Measurements from ENCODE around the gene AP2A2. TPM values are rescaled to one million over a fixed set of nuclear protein-coding genes. Genes with fewer than 3 reads are reported as not detected.

AP2A2 gene
- total RNA-seq, 1 donor from 2014 or later, result 9.5 TPM

DNA sequence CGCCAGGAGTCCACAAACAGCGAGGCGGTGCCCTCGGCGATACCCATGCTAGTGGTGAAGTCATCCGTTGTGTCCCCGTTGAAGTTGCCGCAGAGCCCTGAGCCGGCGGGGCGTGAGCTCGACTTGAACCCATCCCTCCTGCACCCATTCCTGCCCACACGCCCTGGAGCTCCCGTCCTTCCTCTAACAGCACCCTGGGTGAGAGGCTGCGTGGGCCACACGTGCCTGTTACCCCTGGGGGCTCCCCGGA, 102.5 kb downstream of the AP2A2 start:
- DNase-seq (ENCODE audit: low read depth) (no peak), FAIRE-seq (no peak)
- TF ChIP-seq, protein P1, sequence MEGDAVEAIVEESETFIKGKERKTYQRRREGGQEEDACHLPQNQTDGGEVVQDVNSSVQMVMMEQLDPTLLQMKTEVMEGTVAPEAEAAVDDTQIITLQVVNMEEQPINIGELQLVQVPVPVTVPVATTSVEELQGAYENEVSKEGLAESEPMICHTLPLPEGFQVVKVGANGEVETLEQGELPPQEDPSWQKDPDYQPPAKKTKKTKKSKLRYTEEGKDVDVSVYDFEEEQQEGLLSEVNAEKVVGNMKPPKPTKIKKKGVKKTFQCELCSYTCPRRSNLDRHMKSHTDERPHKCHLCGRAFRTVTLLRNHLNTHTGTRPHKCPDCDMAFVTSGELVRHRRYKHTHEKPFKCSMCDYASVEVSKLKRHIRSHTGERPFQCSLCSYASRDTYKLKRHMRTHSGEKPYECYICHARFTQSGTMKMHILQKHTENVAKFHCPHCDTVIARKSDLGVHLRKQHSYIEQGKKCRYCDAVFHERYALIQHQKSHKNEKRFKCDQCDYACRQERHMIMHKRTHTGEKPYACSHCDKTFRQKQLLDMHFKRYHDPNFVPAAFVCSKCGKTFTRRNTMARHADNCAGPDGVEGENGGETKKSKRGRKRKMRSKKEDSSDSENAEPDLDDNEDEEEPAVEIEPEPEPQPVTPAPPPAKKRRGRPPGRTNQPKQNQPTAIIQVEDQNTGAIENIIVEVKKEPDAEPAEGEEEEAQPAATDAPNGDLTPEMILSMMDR (IDR thresholded peaks at IDR 0.05; ENCODE audit: insufficient read depth, low read length, severe bottlenecking), result no peak
- no peaks in the 10 kb centered on the region for H3K36me3 ChIP-seq (ENCODE audit: control insufficient read depth, insufficient read depth, low read length)
- H3K27me3 ChIP-seq (ENCODE audit: control insufficient read depth, insufficient read depth, low read length), result no peaks in the 10 kb centered on the region
- H3K4me3 ChIP-seq (ENCODE audit: low read depth, low read length), result no peak overlapping the region

DNA sequence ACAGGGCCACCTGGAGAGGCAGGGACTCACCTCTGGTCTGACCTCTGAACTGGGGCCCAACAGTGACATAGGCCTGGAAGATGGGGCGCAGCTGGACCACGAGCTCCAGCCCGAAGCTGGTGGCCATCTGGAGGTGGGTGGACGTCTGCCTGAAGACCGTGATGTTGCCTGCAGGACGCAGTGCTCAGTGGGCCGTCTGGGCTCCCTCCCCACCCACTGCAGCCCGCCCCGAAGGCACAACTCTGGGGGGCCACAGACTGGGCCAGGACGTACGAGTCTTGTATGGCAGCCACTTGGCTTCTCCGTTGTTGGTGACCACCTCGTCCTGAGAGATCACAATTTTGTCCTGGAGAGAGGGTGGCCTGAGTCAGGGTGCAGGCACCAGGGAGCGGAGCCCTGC, 102.9 kb downstream of the AP2A2 start:
- no peak for DNase-seq (ENCODE audit: low read depth)
- TF ChIP-seq, protein P1 (IDR thresholded peaks at IDR 0.05; ENCODE audit: insufficient read depth, low read length, severe bottlenecking), result no peak

DNA sequence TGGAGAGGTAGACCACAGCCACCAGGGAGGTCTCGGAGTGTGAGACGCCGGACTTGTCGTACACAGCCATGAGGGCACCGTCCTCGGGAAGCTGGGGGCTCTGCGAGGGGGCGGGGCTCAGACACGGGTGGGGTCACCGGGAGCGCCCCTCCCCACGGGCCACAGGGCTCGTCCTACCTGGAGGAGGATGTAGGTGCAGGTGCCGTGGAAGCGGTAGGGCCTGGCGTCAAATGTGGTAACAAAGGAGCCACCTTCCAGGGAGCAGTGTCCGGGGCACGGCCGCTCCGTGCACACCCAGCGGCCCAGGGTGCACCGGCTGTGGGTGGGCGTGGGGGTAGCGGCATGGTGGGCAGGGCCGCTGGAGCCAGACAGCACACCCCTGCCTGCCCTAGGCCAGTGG, 103.4 kb downstream of the AP2A2 start:
- TF ChIP-seq, protein P1 (IDR thresholded peaks at IDR 0.05; ENCODE audit: insufficient read depth, low read length, severe bottlenecking), result no peak
- H3K27me3 ChIP-seq (ENCODE audit: control insufficient read depth, insufficient read depth, low read length), result no peaks in the 10 kb centered on the region
- DNase-seq (ENCODE audit: low read depth) (no peak), FAIRE-seq (no peak)
- H3K4me3 ChIP-seq (ENCODE audit: low read depth, low read length), result no peak overlapping the region
- no peaks in the 10 kb centered on the region for H3K36me3 ChIP-seq (ENCODE audit: control insufficient read depth, insufficient read depth, low read length)

More for the DNA sequence above, 102.9 kb downstream of the AP2A2 start:
- Histone ChIP-seq H3K4me3 (ENCODE audit: low read depth, low read length) (no peak overlapping the region), H3K36me3 (ENCODE audit: control insufficient read depth, insufficient read depth, low read length) (no peaks in the 10 kb centered on the region), H3K27me3 (ENCODE audit: control insufficient read depth, insufficient read depth, low read length) (no peaks in the 10 kb centered on the region)
- FAIRE-seq, result no peak

DNA sequence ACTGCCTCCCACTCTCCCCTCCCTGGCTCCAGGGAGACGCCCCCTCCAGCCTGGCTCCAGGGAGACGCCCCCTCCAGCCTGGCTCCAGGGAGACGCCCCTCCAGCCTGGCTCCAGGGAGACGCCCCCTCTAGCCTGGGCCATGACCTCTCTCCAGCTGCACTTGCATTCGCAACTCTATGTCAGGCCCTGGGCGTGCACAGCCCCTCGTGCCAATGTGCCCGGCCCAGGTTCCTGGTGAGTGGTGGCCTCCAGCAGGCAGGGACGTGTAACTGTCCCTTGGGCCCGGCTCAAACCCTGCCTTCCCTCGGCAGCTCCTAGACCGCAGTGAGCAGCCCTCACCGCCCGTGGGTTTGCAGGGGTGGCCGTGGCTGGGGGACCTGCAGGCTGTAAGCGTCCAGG, 104.0 kb downstream of the AP2A2 start:
- DNase-seq (ENCODE audit: low read depth), result no peak
- Histone ChIP-seq H3K4me3 (ENCODE audit: low read depth, low read length) (no peak overlapping the region), H3K36me3 (ENCODE audit: control insufficient read depth, insufficient read depth, low read length) (no peaks in the 10 kb centered on the region), H3K27me3 (ENCODE audit: control insufficient read depth, insufficient read depth, low read length) (no peaks in the 10 kb centered on the region)
- FAIRE-seq, result no peak
- TF ChIP-seq, protein P1 (IDR thresholded peaks at IDR 0.05; ENCODE audit: insufficient read depth, low read length, severe bottlenecking), result no peak

DNA sequence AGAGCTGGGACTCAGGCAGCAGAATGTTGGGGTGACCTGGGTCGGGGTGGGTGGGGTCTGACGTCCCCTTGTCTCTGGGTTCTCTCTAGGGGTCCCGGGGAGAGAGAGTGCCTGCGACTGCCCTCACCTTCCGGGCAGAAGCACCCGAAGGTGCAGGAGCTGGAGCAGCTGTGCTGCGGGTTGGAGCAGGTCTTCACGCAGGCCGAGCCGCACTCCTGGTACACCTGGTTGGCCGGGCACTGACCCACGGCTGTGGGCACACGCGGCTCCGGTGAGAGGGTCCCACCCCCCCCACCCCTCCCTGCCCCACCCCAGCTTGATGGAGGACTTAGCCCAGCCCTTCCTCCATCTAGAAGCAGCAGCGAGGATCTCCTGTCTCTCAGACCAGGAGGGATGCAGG, 104.4 kb downstream of the AP2A2 start:
- H3K27me3 ChIP-seq (ENCODE audit: control insufficient read depth, insufficient read depth, low read length), result no peaks in the 10 kb centered on the region
- no peaks in the 10 kb centered on the region for H3K36me3 ChIP-seq (ENCODE audit: control insufficient read depth, insufficient read depth, low read length)
- TF ChIP-seq, protein P1 (IDR thresholded peaks at IDR 0.05; ENCODE audit: insufficient read depth, low read length, severe bottlenecking), result no peak
- FAIRE-seq (no peak), DNase-seq (ENCODE audit: low read depth) (no peak)
- H3K4me3 ChIP-seq (ENCODE audit: low read depth, low read length), result no peak overlapping the region

DNA sequence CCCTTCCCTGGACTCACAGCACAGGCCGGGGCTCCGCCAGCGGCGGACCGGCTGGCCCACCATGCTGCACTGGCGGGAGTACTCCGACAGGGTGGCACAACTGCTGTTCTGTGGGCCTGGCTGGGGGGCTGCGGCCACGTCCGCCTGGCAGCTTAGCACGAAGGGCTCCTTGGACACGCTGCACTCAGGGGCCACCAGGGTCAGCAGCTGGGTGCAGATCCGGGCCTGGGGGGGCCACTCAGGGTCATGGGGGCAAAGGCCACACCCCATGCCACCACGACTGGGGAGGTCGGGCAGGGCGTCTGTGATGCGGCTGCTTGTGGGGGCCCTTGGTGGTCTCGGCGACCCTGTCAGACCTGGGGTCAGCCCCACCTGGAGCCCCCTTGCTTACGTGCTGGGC, 104.9 kb downstream of the AP2A2 start:
- TF ChIP-seq, protein P1 (IDR thresholded peaks at IDR 0.05; ENCODE audit: insufficient read depth, low read length, severe bottlenecking), result no peak
- Histone ChIP-seq H3K36me3 (ENCODE audit: control insufficient read depth, insufficient read depth, low read length) (no peaks in the 10 kb centered on the region), H3K27me3 (ENCODE audit: control insufficient read depth, insufficient read depth, low read length) (no peaks in the 10 kb centered on the region), H3K4me3 (ENCODE audit: low read depth, low read length) (no peak overlapping the region)
- no peak for DNase-seq (ENCODE audit: low read depth)
- FAIRE-seq, result no peak

Data from bronchial epithelial cell (primary cell).